Right lobe of liver (tissue), 4 donors: ENCODE data around the gene SNTA1.

Source experiments
- CTCF ChIP-seq, 4 donors: fragments of 200-600 bp in 3 of 4; fragments of 450-650 bp in 1 of 4; IDR thresholded peaks; one replicate each; pipeline versions ENCODE4 v1.5.1 to v1.8.0; 2016 to 2022; ENCODE audit warnings: antibody characterized with exemption in 4 of 4, mild to moderate bottlenecking in 2 of 4
- POLR2A ChIP-seq: fragments of 450-650 bp; IDR thresholded peaks from one replicate; pipeline ENCODE4 v1.6.1; 2017; ENCODE audit warnings: antibody characterized with exemption, mild to moderate bottlenecking
- donor health status: DM: no; HTN: no; CAD: no.
- donor health status: DM: no; HTN: no; CAD: no.
- donor health status: DM: no; HTN: yes; CAD: no.

GRCh38 chr20:33386673-33387072, 56.9 kb downstream of the SNTA1 start:
- no peak for TF ChIP-seq CTCF (IDR thresholded peaks at IDR 0.05)
- no peak for TF ChIP-seq POLR2A
